GM18520 (cell line): ENCODE measurements around the gene NUP62CL.
A peak's percentile ranks its signal among the peaks of the same experiment; 100 is the strongest.

Source experiments
- ATAC-seq: cut with Tn5 transposase; IDR thresholded peaks from one replicate; pipeline ENCODE4 v1.9.1; 2021; ENCODE audit not compliant: unreplicated experiment

The NUP62CL gene

GRCh38 chrX:107153005-107153404, 53.2 kb downstream of the NUP62CL start:
- no peak for ATAC-seq

GRCh38 chrX:107146670-107147069, 59.6 kb downstream of the NUP62CL start:
- ATAC-seq = no peak

GRCh38 chrX:107135965-107136307, 70.3 kb downstream of the NUP62CL start:
- ATAC-seq = no peak

- ATAC-seq = no peak
Observed at GRCh38 chrX:107135049-107135964, 70.9 kb downstream of the NUP62CL start.

- ATAC-seq = no peak
Observed at GRCh38 chrX:107123750-107124149, 82.5 kb downstream of the NUP62CL start.

GRCh38 chrX:107119283-107119682, 87.0 kb downstream of the NUP62CL start:
- no peak for ATAC-seq

- ATAC-seq = peak; percentile 99
Observed at GRCh38 chrX:107118322-107119147, 87.7 kb downstream of the NUP62CL start, which contains the start of gene RBM41. Gene RBM41, minus strand, starts transcription at chrX:107118822. Its CDS starts 49 bp downstream, at chrX:107118773.

- no peak for ATAC-seq
Observed at GRCh38 chrX:107117993-107118321, 88.3 kb downstream of the NUP62CL start.

- no peak for ATAC-seq
Observed at GRCh38 chrX:107107459-107107858, 98.8 kb downstream of the NUP62CL start.

- ATAC-seq = no peak
Observed at GRCh38 chrX:107102980-107103379, 103.3 kb downstream of the NUP62CL start.

- ATAC-seq = no peak
Observed at GRCh38 chrX:107076158-107076557, 130.1 kb downstream of the NUP62CL start.
